Cortex of kidney (tissue), 1 donor: ENCODE data around the gene NCBP2.
"Not testable (repeated sequence)": the region's sequence is repeated elsewhere in the genome, so short reads cannot be mapped to it uniquely, and the experiment has no call there.

ENCODE experiments used
- DNase-seq: peaks from one replicate; lab custom pipeline; 2025; lab: John Stamatoyannopoulos, UW

Gene NCBP2

GRCh38 chr3:196968233-196969133 lies 26.2 kb upstream of the NCBP2 start, which contains the start of gene PIGZ:
PIGZ (minus strand) TSS chr3:196968833; CDS start chr3:196952031, 16,802 bp downstream.
- no peak for DNase-seq

GRCh38 chr3:196967412-196968232 lies 25.3 kb upstream of the NCBP2 start:
- DNase-seq: no peak

- DNase-seq: no peak
Observed at GRCh38 chr3:196966526-196967401, 24.4 kb upstream of the NCBP2 start.

GRCh38 chr3:196965804-196966173 lies 23.5 kb upstream of the NCBP2 start:
- DNase-seq: no peak

DNA sequence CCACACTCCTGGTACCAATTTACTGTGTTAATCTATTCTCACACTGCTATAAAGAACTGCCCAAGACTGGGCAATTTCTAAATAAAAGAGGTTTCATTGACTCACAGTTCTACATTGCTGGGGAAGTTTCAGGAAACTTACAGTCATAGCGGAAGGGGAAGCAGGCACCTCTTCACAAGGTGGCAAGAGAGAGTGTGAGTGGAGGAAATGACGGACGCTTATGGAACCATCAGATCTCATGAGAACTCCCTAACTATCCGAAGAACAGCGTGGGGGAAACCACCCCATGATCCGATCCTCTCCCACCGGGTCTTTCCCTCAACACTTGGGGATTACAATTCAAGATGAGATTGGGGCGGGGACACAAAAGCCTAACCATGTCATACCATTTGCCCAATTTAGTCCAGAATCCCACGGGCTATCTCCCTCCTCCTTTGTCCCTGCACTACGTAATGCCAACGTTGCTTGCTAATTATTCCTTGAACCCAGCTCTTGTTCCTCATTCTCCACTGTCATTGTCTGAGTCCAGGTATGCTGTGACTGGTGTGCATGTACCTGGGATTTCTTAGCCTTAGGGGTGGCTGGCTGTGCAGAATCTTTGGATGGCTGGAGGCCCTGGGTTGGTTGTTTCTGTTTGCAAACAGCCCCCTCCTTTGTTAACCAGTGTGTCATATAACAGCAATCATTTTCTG lies 22.9 kb upstream of the NCBP2 start:
- DNase-seq: no peak

DNA sequence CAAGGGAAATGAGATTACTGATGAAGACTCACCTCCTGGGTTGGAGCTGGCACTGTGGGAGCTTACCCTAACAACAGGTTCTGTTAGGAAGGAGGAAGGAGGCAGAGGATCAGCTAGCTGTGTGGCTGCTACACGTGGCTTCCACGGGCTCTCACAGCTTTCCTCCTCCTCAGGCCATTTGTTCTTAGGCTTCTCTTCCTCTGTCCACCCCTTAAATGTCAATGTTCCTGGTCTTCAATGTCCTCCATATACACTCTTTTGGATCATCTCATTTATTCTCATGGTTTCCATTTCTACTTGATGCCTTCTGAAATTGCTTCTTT lies 21.3 kb upstream of the NCBP2 start:
- DNase-seq: no peak

DNA sequence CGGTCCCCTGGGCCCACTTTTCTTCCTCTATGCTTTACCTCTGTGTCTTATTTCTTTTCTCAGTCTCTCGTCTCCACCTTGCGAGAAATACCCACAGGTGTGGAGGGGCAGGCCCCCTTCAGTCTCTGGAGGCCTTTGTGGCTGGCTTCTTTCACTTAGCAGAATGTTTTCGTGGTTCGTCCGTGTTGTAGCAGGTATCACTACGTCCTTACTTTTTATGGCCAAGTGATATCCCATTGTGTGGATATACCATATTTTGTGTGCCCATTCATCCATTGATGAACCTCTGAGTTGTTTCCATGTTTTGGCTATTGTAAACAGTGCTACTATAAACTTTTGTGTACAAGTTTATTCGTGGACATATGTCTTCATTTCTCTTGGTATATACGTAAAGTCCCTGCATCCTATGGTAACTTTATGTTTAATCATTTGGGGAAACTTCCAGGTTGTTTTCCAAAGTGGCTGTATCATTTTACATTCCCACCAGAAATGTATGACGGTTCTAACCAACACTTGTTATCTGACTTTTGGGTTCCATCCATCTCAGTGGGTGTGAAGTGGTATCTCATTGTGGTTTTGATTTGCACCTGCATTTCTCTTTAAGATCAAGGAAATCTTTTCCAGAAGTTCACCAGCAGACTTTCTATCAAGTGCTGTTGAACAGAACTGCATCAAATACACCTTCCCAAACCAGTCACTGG lies 20.8 kb upstream of the NCBP2 start:
- no peak for DNase-seq

DNA sequence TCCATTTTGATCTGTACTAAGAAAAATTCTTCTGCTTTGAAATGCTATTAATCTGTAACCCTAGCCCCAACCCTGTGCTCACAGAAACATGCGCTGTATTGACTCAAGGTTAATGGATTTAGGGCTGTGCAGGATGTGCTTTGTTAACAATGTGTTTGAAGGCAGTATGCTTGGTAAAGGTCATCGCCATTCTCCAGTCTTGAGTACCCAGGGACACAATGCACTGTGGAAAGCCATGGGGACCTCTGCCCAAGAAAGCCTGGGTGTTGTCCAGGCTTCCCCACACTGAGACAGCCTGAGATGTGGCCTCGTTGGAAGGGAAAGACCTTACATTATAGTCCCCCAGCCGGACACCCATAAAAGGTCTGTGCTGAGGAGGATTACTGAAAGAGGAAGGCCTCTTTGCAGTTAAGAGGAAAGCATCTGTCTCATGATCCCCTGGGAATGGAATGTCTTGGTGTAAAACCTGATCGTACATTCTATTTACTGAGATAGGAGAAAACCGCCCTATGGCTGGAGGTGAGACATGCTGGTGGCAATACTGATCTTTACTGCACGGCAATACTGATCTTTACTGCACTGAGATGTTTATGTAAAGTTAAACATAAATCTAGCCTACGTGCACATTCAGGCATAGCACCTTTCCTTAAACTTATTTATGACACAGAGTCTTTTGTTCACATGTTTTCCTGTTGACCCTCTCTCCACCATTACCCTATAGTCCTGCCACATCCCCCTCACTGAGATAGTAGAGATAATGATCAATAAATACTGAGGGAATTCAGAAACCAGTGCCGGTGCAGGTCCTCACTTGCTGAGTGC lies 20.0 kb upstream of the NCBP2 start:
- DNase-seq: no peak

GRCh38 chr3:196954832-196955231 lies 12.5 kb upstream of the NCBP2 start:
- no peak for DNase-seq

GRCh38 chr3:196951371-196951770 lies 9.0 kb upstream of the NCBP2 start:
- no peak for DNase-seq

- no peak for DNase-seq
Observed at GRCh38 chr3:196949750-196950149, 7.4 kb upstream of the NCBP2 start.

GRCh38 chr3:196949285-196949619 lies 6.9 kb upstream of the NCBP2 start:
- DNase-seq: no peak

GRCh38 chr3:196948442-196949284 lies 6.3 kb upstream of the NCBP2 start:
- no peak for DNase-seq

DNA sequence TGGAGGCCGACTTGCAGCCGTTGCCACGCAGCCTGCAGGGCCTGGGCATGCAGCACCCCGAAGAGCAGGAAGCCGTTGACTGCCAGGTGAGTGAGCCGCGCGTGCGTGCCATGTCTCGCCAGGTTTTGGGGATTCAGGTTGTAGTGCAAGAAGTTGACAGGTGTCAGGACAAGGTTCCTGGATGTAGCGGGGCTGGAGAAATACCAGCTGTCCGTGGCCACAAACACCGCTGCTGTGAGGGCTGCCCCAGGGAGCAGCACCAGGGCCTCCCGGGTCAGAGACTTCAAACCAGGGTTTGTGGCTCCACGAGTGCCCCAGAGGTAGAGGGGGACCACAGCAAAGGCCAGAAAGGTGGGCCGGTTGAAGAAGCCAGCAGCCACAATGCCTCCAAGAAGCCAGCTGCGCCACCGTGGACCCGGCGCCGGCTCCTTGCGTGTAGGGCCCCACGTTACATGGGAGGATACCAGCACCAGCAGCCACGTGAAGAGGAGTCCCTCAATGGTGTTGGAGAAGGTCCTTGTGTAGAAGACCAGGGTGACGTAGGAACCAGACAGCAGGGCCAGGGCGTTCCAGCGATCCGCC lies 5.6 kb upstream of the NCBP2 start:
- DNase-seq: no peak

- DNase-seq: no peak
Observed at GRCh38 chr3:196947136-196947859, 5.0 kb upstream of the NCBP2 start.

DNA sequence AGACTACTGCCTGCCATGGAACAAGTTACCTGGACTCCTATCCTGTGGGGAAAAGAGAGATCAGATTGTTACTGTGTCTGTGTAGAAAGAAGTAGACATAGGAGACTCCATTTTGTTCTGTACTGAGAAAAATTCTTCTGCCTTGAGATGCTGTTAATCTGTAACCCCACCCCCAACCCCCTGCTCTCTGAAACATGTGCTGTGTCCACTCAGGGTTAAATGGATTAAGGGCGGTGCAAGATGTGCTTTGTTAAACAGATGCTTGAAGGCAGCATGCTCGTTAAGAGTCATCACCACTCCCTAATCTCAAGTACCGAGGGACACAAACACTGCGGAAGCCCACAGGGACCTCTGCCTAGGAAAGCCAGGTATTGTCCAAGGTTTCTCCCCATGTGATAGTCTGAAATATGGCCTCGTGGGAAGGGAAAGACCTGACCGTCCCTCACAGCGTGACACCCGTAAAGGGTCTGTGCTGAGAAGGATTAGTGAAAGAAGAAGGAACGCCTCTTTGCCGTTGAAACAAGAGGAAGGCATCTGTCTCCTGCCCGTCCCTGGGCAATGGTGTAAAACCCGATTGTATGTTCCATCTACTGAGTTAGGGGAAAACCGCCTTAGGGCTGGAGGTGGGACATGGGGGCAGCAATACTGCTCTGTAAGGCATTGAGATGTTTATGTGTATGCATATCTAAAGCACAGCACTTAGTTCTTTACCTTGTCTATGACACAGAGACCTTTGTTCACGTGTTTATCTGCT lies 1.9 kb upstream of the NCBP2 start:
- DNase-seq: not testable (repeated sequence)

- DNase-seq: no peak
Observed at GRCh38 chr3:196942915-196943277, 568 bp upstream of the NCBP2 start.
